HFFc6 (cell line): ENCODE data around the gene NT5M. TPM values are rescaled to one million over a fixed set of nuclear protein-coding genes. Genes with fewer than 3 reads are reported as not detected.

Source experiments
- DNase-seq: peaks from one replicate; pipeline ENCODE4 v3.0.0-alpha.2; 2018
- H3K27ac Mint-ChIP-seq: 2 replicates; pipeline ENCODE4 v1.8.0; 2020; ENCODE audit warnings: mild to moderate bottlenecking, mixed read lengths
- H3K27me3 Mint-ChIP-seq: 2 replicates; pipeline ENCODE4 v1.8.0; 2021; ENCODE audit warnings: mild to moderate bottlenecking, moderate library complexity, mixed read lengths; ENCODE audit not compliant: insufficient read depth
- H3K36me3 Mint-ChIP-seq: 2 replicates; pipeline ENCODE4 v1.8.0; 2021; ENCODE audit warnings: low read depth, mixed read lengths
- H3K4me1 Mint-ChIP-seq: 2 replicates; pipeline ENCODE4 v1.8.0; 2020; ENCODE audit warnings: low read depth, mixed read lengths
- H3K4me3 Mint-ChIP-seq: 2 replicates; pipeline ENCODE4 v1.8.0; 2020; ENCODE audit warnings: mild to moderate bottlenecking, moderate library complexity, mixed read lengths
- H3K9me3 Mint-ChIP-seq: 2 replicates; pipeline ENCODE4 v1.8.0; 2020; ENCODE audit warnings: mild to moderate bottlenecking, mixed read lengths
- CTCF ChIP-seq: fragments of 200-600 bp; sonication (generic); IDR thresholded peaks from 2 replicates; pipeline ENCODE4 v1.5.0; 2021; ENCODE audit warnings: antibody characterized with exemption, mild to moderate bottlenecking
- total RNA-seq, 6 experiments: library from RNA; stranded (reverse); fragmentation: NEBNext Ultra II Directional; extraction: Animal tissue kit (Norgen Biotek cat#: 25700); gene quantifications; 2 replicates in 1 of 6; 3 replicates in 5 of 6; pipeline ENCODE4 v1.2.3, GENCODE V29; 2021

The NT5M gene
- total RNA-seq, 6 experiments from 2014 or later = 0.20 to 0.83 (median 0.60) TPM

GRCh38 chr17:17345294-17345597 lies 42.1 kb downstream of the NT5M start:
- no peak overlapping the region for H3K27ac Mint-ChIP-seq
- H3K4me1 Mint-ChIP-seq = peaks cover 2% of the 10 kb centered on the region; the same call in 1 of the 2 replicates

GRCh38 chr17:17345686-17346427 lies 42.7 kb downstream of the NT5M start:
- H3K27ac Mint-ChIP-seq = no peak overlapping the region
- H3K27me3 Mint-ChIP-seq = peaks cover 10% of the 10 kb centered on the region
- H3K4me1 Mint-ChIP-seq = peaks cover 5% of the 10 kb centered on the region; the same call in 1 of the 2 replicates

More at GRCh38 chr17:17345294-17345597, 42.1 kb downstream of the NT5M start:
- DNase-seq = no peak
- Mint-ChIP-seq H3K9me3 (no peaks in the 10 kb centered on the region), H3K27me3 (peaks cover 10% of the 10 kb centered on the region), H3K36me3 (no peaks in the 10 kb centered on the region), H3K4me3 (no peak overlapping the region)
- TF ChIP-seq CTCF = no peak

GRCh38 chr17:17346428-17347233 lies 43.5 kb downstream of the NT5M start:
- no peak overlapping the region for H3K27ac Mint-ChIP-seq
- no peaks in the 10 kb centered on the region for H3K9me3 Mint-ChIP-seq
- peaks cover 5% of the 10 kb centered on the region; the same call in 1 of the 2 replicates for H3K4me1 Mint-ChIP-seq
- no peak for TF ChIP-seq CTCF
- DNase-seq = no peak
- H3K36me3 Mint-ChIP-seq = no peaks in the 10 kb centered on the region
- no peak overlapping the region for H3K4me3 Mint-ChIP-seq
- H3K27me3 Mint-ChIP-seq = peaks cover 9% of the 10 kb centered on the region

More at GRCh38 chr17:17345686-17346427, 42.7 kb downstream of the NT5M start:
- no peak overlapping the region for H3K4me3 Mint-ChIP-seq
- no peak for DNase-seq
- TF ChIP-seq CTCF = no peak
- no peaks in the 10 kb centered on the region for H3K36me3 Mint-ChIP-seq
- no peaks in the 10 kb centered on the region for H3K9me3 Mint-ChIP-seq

- no peak for TF ChIP-seq CTCF
- no peak overlapping the region for H3K27ac Mint-ChIP-seq
- no peak overlapping the region for H3K4me3 Mint-ChIP-seq
- no peaks in the 10 kb centered on the region for H3K36me3 Mint-ChIP-seq
- H3K4me1 Mint-ChIP-seq = peaks cover 11% of the 10 kb centered on the region
- H3K27me3 Mint-ChIP-seq = peaks cover 8% of the 10 kb centered on the region
- no peak for DNase-seq
- no peaks in the 10 kb centered on the region for H3K9me3 Mint-ChIP-seq
Measured at GRCh38 chr17:17347234-17347955, 44.2 kb downstream of the NT5M start.

GRCh38 chr17:17347956-17348871 lies 45.0 kb downstream of the NT5M start:
- Mint-ChIP-seq H3K4me3 (no peak overlapping the region), H3K27me3 (peaks cover 8% of the 10 kb centered on the region; the same call in 1 of the 2 replicates), H3K27ac (no peak overlapping the region), H3K4me1 (peaks cover 17% of the 10 kb centered on the region), H3K9me3 (no peaks in the 10 kb centered on the region), H3K36me3 (no peaks in the 10 kb centered on the region)
- no peak for DNase-seq
- no peak for TF ChIP-seq CTCF
